ENCODE results near the gene CYP21A2.
"Not testable (repeated sequence)": the region's sequence is repeated elsewhere in the genome, so short reads cannot be mapped to it uniquely, and the experiment has no call there.

- not testable (repeated sequence) for TF ChIP-seq CTCF (IDR thresholded peaks at IDR 0.05; ENCODE audit: low read depth, low read length); EZH2phosphoT487 (IDR thresholded peaks at IDR 0.05; ENCODE audit: low read depth)
Measured at GRCh38 chr6:32008037-32008436, 30.2 kb upstream of the CYP21A2 start.

Data from OCI-LY3 (cell line).